22Rv1 (cell line): Measurements from ENCODE around the gene SOX21.

ENCODE experiments used
- ZFX ChIP-seq: fragments of 450-650 bp; IDR thresholded peaks from 2 replicates; pipeline ENCODE4 v1.6.1; 2017; ENCODE audit warnings: antibody characterized with exemption, borderline replicate concordance
- TF ChIP-seq, protein P1 (sequence below): fragments of 450-650 bp; IDR thresholded peaks from 2 replicates; pipeline ENCODE4 v1.5.1; 2017; ENCODE audit warnings: mild to moderate bottlenecking

DNA sequence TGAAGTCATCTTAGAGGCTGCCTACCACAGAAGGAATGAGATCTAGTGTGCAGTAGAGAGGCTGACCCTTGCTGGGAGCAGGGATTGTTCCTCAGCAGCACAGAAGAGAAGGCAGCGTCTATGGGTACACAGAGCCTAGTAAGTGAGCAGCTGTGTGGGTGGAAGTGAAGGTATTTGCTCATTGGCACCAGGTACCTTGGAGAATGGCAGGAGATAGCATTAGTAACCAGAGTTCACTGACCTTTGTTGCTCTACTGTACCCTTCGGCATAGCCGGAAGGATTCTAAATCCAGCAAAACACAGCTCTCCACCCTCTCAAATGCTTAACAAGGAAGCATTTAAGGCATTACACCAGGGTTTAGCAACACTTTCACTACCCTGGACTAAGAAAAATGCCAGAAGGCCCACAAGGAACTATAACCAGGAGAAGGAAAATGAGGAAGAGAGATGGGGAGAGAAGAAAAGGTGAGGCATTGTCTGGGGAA, 12.3 kb downstream of the SOX21 start:
- TF ChIP-seq, protein P1, sequence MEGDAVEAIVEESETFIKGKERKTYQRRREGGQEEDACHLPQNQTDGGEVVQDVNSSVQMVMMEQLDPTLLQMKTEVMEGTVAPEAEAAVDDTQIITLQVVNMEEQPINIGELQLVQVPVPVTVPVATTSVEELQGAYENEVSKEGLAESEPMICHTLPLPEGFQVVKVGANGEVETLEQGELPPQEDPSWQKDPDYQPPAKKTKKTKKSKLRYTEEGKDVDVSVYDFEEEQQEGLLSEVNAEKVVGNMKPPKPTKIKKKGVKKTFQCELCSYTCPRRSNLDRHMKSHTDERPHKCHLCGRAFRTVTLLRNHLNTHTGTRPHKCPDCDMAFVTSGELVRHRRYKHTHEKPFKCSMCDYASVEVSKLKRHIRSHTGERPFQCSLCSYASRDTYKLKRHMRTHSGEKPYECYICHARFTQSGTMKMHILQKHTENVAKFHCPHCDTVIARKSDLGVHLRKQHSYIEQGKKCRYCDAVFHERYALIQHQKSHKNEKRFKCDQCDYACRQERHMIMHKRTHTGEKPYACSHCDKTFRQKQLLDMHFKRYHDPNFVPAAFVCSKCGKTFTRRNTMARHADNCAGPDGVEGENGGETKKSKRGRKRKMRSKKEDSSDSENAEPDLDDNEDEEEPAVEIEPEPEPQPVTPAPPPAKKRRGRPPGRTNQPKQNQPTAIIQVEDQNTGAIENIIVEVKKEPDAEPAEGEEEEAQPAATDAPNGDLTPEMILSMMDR = no peak
- TF ChIP-seq ZFX = no peak
